Measurements from ENCODE around the gene MYH11.

The MYH11 gene

GRCh38 chr16:15741207-15741871 lies 115.5 kb downstream of the MYH11 start:
- no peak for DNase-seq (ENCODE audit: low spot score)
- in situ Hi-C loops (cut with MboI; ENCODE audit: low sequenced_read_pairs, unreplicated experiment): no loop called here
- no peak for TF ChIP-seq CTCF (IDR thresholded peaks at IDR 0.05; ENCODE audit: borderline replicate concordance, control extremely low read depth, extremely low read depth, insufficient read depth, missing control alignments)

- no peak for DNase-seq (ENCODE audit: low spot score)
- in situ Hi-C loops (cut with MboI; ENCODE audit: low sequenced_read_pairs, unreplicated experiment): no loop called here
- TF ChIP-seq CTCF (IDR thresholded peaks at IDR 0.05; ENCODE audit: borderline replicate concordance, control extremely low read depth, extremely low read depth, insufficient read depth, missing control alignments): no peak
These were observed 116.9 kb downstream of the MYH11 start for GRCh38 chr16:15739950-15740349.

GRCh38 chr16:15739464-15739863 lies 117.4 kb downstream of the MYH11 start:
- in situ Hi-C loops (cut with MboI; ENCODE audit: low sequenced_read_pairs, unreplicated experiment): no loop called here
- no peak for DNase-seq (ENCODE audit: low spot score)
- no peak for TF ChIP-seq CTCF (IDR thresholded peaks at IDR 0.05; ENCODE audit: borderline replicate concordance, control extremely low read depth, extremely low read depth, insufficient read depth, missing control alignments)

- in situ Hi-C loops (cut with MboI; ENCODE audit: low sequenced_read_pairs, unreplicated experiment): no loop called here
- TF ChIP-seq CTCF (IDR thresholded peaks at IDR 0.05; ENCODE audit: borderline replicate concordance, control extremely low read depth, extremely low read depth, insufficient read depth, missing control alignments): no peak
- DNase-seq (ENCODE audit: low spot score): no peak
These were observed 119.6 kb downstream of the MYH11 start for GRCh38 chr16:15737140-15737644.

GRCh38 chr16:15736529-15736928 lies 120.3 kb downstream of the MYH11 start:
- in situ Hi-C loops (cut with MboI; ENCODE audit: low sequenced_read_pairs, unreplicated experiment): no loop called here
- DNase-seq (ENCODE audit: low spot score): no peak
- no peak for TF ChIP-seq CTCF (IDR thresholded peaks at IDR 0.05; ENCODE audit: borderline replicate concordance, control extremely low read depth, extremely low read depth, insufficient read depth, missing control alignments)

- TF ChIP-seq CTCF (IDR thresholded peaks at IDR 0.05; ENCODE audit: borderline replicate concordance, control extremely low read depth, extremely low read depth, insufficient read depth, missing control alignments): no peak
- DNase-seq (ENCODE audit: low spot score): no peak
- in situ Hi-C loops (cut with MboI; ENCODE audit: low sequenced_read_pairs, unreplicated experiment): no loop called here
These were observed 121.2 kb downstream of the MYH11 start for GRCh38 chr16:15735610-15736009.

All from GM13976 (cell line).